Smooth muscle cell (in vitro differentiated cells): Measurements from ENCODE around the gene CNN2. TPM values are rescaled to one million over a fixed set of nuclear protein-coding genes. Genes with fewer than 3 reads are reported as not detected.

Experiments used
- DNase-seq: peaks from one replicate; lab custom pipeline; 2025; ENCODE audit not compliant: unreplicated experiment; lab: John Stamatoyannopoulos, UW
- H2AFZ ChIP-seq: fragments of 200-600 bp; sonication (generic); 2 replicates; pipeline ENCODE4 v1.6.0; 2016; ENCODE audit warnings: antibody characterized with exemption, low read depth, mild to moderate bottlenecking
- H3F3A ChIP-seq: fragments of 200-600 bp; sonication (generic); 2 replicates; pipeline ENCODE4 v1.6.0; 2017; ENCODE audit warnings: antibody characterized with exemption, low read depth
- H3K27ac ChIP-seq: fragments of 200-600 bp; sonication (generic); 2 replicates; pipeline ENCODE4 v1.5.1; 2016; ENCODE audit warnings: low read depth, mild to moderate bottlenecking
- H3K27me3 ChIP-seq: fragments of 200-600 bp; sonication (generic); 2 replicates; pipeline ENCODE4 v1.6.1; 2016; ENCODE audit warnings: low read depth, mild to moderate bottlenecking
- H3K36me3 ChIP-seq: fragments of 200-600 bp; sonication (generic); 2 replicates; pipeline ENCODE4 v1.5.1; 2016; ENCODE audit warnings: low read depth
- H3K4me1 ChIP-seq: fragments of 200-600 bp; sonication (generic); 2 replicates; pipeline ENCODE4 v1.5.1; 2016; ENCODE audit warnings: low read depth
- H3K4me2 ChIP-seq: fragments of 200-600 bp; sonication (generic); 2 replicates; pipeline ENCODE4 v1.6.0; 2016; ENCODE audit warnings: mild to moderate bottlenecking
- H3K4me3 ChIP-seq: fragments of 200-600 bp; sonication (generic); 2 replicates; pipeline ENCODE4 v1.5.1; 2016; ENCODE audit warnings: mild to moderate bottlenecking
- H3K79me2 ChIP-seq: fragments of 200-600 bp; sonication (generic); 2 replicates; pipeline ENCODE4 v1.6.0; 2016; ENCODE audit warnings: low read depth, mild to moderate bottlenecking
- H3K9ac ChIP-seq: fragments of 200-600 bp; sonication (generic); 2 replicates; pipeline ENCODE4 v1.6.0; 2016; ENCODE audit warnings: low read depth
- H3K9me3 ChIP-seq: fragments of 200-600 bp; sonication (generic); replicated peaks from 2 replicates; pipeline ENCODE4 v1.5.1; 2016; ENCODE audit warnings: low read depth
- H4K20me1 ChIP-seq: fragments of 200-600 bp; sonication (generic); 2 replicates; pipeline ENCODE4 v1.6.0; 2016; ENCODE audit warnings: low read depth
- WGBS: methylation state at CpG from one replicate; pipeline ENCODE4 v1.1.7; 2016; ENCODE audit warnings: low lambda C conversion rate; 5-methylcytosine and 5-hydroxymethylcytosine counted together
- polyA plus RNA-seq: library from polyadenylated mRNA; unstranded; fragments of >200 nt; fragmentation: Nextera tagmentation; extraction: Ambion mirVana; gene quantifications from 2 replicates; pipeline ENCODE4 v1.2.1, GENCODE V29; 2016
- total RNA-seq: library from RNA; depleted of rRNA; stranded (reverse); fragments of >200 nt; gene quantifications from 2 replicates; pipeline ENCODE4 v1.2.3, GENCODE V29; 2014
- TF ChIP-seq, protein P1 (sequence below): fragments of 200-600 bp; sonication (generic); IDR thresholded peaks from 2 replicates; pipeline ENCODE4 v1.5.1; 2017; ENCODE audit warnings: borderline replicate concordance, mild to moderate bottlenecking, antibody characterized with exemption; ENCODE audit not compliant: insufficient read depth, poor library complexity, severe bottlenecking

CNN2 gene
- total and polyA plus RNA-seq, 2 experiments from 2014 or later: 150 to 392 TPM

DNA sequence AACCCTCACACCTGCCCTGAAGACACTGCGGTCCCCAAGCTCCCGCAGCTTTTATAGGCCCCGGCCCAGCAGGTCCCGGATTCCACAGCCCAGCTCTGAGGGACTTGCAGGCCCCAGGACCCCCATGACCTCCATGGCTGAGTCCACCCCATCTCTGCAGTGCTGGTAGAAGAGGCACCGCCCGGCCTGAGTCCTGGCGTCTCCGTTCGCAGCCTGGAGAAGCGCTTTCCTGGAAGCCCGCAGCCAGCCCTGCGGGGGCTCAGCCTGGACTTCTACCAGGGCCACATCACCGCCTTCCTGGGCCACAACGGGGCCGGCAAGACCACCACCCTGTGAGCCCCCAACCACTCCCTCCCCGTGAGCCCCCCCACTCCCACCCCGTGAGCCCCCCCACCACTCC lies 22.7 kb downstream of the CNN2 start:
- Histone ChIP-seq H3K36me3 (no peaks in the 10 kb centered on the region), H3K79me2 (no peaks in the 10 kb centered on the region), H3K27me3 (no peaks in the 10 kb centered on the region), H3K9ac (no peak overlapping the region), H3K4me2 (no peak overlapping the region), H3K27ac (no peak overlapping the region), H3F3A (no peaks in the 10 kb centered on the region), H2AFZ (no peak overlapping the region), H3K4me3 (no peak overlapping the region), H4K20me1 (no peaks in the 10 kb centered on the region), H3K4me1 (no peaks in the 10 kb centered on the region), H3K9me3 (no peaks in the 10 kb centered on the region)
- DNase-seq: no peak
- WGBS: 97% methylated on average over 12 of the region's 17 CpGs
- TF ChIP-seq, protein P1, sequence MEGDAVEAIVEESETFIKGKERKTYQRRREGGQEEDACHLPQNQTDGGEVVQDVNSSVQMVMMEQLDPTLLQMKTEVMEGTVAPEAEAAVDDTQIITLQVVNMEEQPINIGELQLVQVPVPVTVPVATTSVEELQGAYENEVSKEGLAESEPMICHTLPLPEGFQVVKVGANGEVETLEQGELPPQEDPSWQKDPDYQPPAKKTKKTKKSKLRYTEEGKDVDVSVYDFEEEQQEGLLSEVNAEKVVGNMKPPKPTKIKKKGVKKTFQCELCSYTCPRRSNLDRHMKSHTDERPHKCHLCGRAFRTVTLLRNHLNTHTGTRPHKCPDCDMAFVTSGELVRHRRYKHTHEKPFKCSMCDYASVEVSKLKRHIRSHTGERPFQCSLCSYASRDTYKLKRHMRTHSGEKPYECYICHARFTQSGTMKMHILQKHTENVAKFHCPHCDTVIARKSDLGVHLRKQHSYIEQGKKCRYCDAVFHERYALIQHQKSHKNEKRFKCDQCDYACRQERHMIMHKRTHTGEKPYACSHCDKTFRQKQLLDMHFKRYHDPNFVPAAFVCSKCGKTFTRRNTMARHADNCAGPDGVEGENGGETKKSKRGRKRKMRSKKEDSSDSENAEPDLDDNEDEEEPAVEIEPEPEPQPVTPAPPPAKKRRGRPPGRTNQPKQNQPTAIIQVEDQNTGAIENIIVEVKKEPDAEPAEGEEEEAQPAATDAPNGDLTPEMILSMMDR: no peak

- Histone ChIP-seq H3K4me1 (no peaks in the 10 kb centered on the region), H3K4me3 (no peak overlapping the region), H3K9me3 (no peaks in the 10 kb centered on the region), H3K79me2 (no peaks in the 10 kb centered on the region), H3F3A (no peaks in the 10 kb centered on the region), H3K27me3 (no peaks in the 10 kb centered on the region), H3K36me3 (no peaks in the 10 kb centered on the region), H3K4me2 (no peak overlapping the region), H4K20me1 (no peaks in the 10 kb centered on the region), H3K27ac (no peak overlapping the region), H3K9ac (no peak overlapping the region), H2AFZ (no peak overlapping the region)
- WGBS: 58% methylated on average over 6 of the region's 11 CpGs
- DNase-seq: no peak
- TF ChIP-seq, protein P1: no peak
Observed at GRCh38 chr19:1049800-1050199, 23.4 kb downstream of the CNN2 start.

DNA sequence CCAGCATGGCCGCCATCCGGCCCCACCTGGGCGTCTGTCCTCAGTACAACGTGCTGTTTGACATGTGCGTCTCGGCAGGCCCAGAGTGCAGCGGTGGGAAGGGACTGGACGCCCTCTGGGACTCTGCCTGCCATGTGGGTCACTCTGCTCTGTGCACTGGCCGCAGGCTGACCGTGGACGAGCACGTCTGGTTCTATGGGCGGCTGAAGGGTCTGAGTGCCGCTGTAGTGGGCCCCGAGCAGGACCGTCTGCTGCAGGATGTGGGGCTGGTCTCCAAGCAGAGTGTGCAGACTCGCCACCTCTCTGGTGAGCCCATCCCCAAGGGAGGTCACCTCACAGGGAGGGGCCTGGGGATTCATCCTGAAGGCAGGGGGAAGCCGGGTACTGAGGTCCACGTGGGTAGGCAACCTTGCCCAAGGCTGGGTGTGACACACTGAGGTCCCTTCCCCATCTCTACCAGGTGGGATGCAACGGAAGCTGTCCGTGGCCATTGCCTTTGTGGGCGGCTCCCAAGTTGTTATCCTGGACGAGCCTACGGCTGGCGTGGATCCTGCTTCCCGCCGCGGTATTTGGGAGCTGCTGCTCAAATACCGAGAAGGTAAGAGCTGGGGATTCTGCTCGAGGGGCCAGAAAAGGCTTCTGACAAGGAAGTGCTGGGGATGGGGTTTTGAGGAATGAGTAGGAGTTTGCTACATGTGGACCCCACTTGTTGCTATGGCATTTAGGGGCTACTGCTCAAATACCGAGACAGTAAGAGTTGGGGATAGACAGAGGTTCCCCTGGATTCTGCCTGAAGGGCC lies 24.8 kb downstream of the CNN2 start:
- DNase-seq: no peak
- TF ChIP-seq, protein P1: no peak
- Histone ChIP-seq H3K4me2 (no peak overlapping the region), H4K20me1 (no peaks in the 10 kb centered on the region), H3K4me3 (no peak overlapping the region), H2AFZ (no peak overlapping the region), H3K27ac (no peak overlapping the region), H3F3A (no peaks in the 10 kb centered on the region), H3K27me3 (no peaks in the 10 kb centered on the region), H3K36me3 (peaks cover 8% of the 10 kb centered on the region), H3K9ac (no peak overlapping the region), H3K9me3 (no peaks in the 10 kb centered on the region), H3K4me1 (no peaks in the 10 kb centered on the region), H3K79me2 (no peaks in the 10 kb centered on the region)
- 90% methylated on average over 31 of the region's 31 CpGs for WGBS

DNA sequence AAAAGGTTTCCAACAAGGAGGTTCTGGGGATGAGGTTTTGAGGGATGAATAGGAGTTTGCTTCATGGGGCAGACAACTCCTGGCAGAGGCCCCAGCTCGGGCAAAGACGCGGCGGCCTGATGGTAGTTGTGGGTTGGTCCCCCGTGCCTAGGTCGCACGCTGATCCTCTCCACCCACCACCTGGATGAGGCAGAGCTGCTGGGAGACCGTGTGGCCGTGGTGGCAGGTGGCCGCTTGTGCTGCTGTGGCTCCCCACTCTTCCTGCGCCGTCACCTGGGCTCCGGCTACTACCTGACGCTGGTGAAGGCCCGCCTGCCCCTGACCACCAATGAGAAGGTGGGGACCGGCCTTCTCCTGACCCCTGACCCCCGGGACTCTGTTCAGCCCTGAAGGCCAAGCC lies 25.4 kb downstream of the CNN2 start:
- Histone ChIP-seq H3K9ac (no peak overlapping the region), H3K4me3 (no peak overlapping the region), H3K4me2 (no peak overlapping the region), H3K36me3 (peaks cover 14% of the 10 kb centered on the region), H3K79me2 (no peaks in the 10 kb centered on the region), H2AFZ (no peak overlapping the region), H3K27ac (no peak overlapping the region), H3K27me3 (no peaks in the 10 kb centered on the region), H3K4me1 (no peaks in the 10 kb centered on the region), H4K20me1 (no peaks in the 10 kb centered on the region), H3F3A (no peaks in the 10 kb centered on the region), H3K9me3 (peaks cover 4% of the 10 kb centered on the region)
- 92% methylated on average over 17 of the region's 17 CpGs for WGBS
- TF ChIP-seq, protein P1: no peak
- no peak for DNase-seq
